Measurements from ENCODE around the gene KIAA1549. TPM values are rescaled to one million over a fixed set of nuclear protein-coding genes. Genes with fewer than 3 reads are reported as not detected.

The KIAA1549 gene
- total and polyA plus RNA-seq, 4 donors, result 0.83 to 5.8 (median 3.6) TPM

DNA sequence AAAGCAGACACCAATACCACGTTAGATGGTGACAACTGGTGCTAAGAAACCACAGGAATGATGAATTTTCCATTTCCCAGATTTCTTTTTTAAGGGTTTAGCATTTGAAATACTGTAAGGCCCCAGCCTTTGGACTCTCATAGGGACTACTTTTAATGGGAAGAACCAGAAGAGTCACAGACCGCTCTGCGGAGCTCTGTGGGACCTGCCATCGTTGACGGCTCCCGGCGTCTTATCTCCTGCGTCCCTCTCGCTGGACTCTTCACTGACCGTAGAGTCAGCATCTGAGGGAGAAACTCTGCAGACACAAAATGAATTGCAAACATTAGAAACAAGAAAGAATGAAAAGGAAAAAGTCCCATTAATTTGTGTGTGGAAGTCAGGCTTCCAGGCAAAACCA is 101.8 kb downstream of the KIAA1549 start:
- Histone ChIP-seq H3K36me3 (ENCODE audit: control insufficient read depth in 4 of 4, insufficient read depth in 4 of 4, low read length in 4 of 4) (peaks cover 2 to 6% (median 2%) of the 10 kb centered on the region in 4 donors), H3K4me3 (no peak overlapping the region), H3K9me3 (ENCODE audit: control insufficient read depth in 4 of 4, insufficient read depth in 3 of 4, low read length in 3 of 4) (no peaks in the 10 kb centered on the region), H3K27ac (ENCODE audit: low read depth in 1 of 2, low read length in 1 of 2) (no peak overlapping the region), H3K9ac (ENCODE audit: insufficient read depth in 1 of 2, low read length in 2 of 2) (no peak overlapping the region), H3K27me3 (ENCODE audit: control insufficient read depth in 3 of 3, insufficient read depth in 3 of 3, low read length in 2 of 3) (no peaks in the 10 kb centered on the region), H3K4me1 (ENCODE audit: control insufficient read depth in 5 of 5, insufficient read depth in 5 of 5, low read length in 5 of 5) (no peaks in the 10 kb centered on the region)
- no peak for ATAC-seq (ENCODE audit: insufficient read depth, low FRiP score)
- WGBS, 2 donors, result 91 to 97% methylated on average over 10 of the region's 10 CpGs
- TF ChIP-seq, protein P1, sequence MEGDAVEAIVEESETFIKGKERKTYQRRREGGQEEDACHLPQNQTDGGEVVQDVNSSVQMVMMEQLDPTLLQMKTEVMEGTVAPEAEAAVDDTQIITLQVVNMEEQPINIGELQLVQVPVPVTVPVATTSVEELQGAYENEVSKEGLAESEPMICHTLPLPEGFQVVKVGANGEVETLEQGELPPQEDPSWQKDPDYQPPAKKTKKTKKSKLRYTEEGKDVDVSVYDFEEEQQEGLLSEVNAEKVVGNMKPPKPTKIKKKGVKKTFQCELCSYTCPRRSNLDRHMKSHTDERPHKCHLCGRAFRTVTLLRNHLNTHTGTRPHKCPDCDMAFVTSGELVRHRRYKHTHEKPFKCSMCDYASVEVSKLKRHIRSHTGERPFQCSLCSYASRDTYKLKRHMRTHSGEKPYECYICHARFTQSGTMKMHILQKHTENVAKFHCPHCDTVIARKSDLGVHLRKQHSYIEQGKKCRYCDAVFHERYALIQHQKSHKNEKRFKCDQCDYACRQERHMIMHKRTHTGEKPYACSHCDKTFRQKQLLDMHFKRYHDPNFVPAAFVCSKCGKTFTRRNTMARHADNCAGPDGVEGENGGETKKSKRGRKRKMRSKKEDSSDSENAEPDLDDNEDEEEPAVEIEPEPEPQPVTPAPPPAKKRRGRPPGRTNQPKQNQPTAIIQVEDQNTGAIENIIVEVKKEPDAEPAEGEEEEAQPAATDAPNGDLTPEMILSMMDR (IDR thresholded peaks at IDR 0.05; ENCODE audit: control extremely low read depth, extremely low read depth), result no peak
- no peak for DNase-seq

DNA sequence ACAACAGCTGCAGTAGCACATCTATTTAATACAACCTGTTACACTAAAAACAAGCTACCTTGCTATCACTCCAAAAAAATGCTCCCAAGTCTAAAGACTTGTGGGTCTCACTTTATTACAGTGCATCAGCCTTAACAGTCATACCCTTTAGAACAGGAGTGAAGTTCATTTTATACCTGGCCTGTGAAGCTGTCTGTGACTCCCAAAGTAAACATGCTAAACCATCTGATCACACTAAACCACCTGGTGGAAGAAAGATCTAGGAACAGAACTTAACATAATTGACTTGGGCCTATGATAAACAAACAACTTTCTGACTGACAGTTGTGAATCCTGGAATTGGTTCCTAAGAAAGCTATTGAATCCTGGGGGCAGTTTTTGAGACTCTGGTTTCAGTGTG is 102.3 kb downstream of the KIAA1549 start:
- H3K36me3 ChIP-seq (ENCODE audit: control insufficient read depth in 4 of 4, insufficient read depth in 4 of 4, low read length in 4 of 4), result peaks cover 2 to 6% (median 2%) of the 10 kb centered on the region in 4 donors
- DNase-seq (no peak), ATAC-seq (ENCODE audit: insufficient read depth, low FRiP score) (no peak)
- no peak overlapping the region for H3K27ac ChIP-seq (ENCODE audit: low read depth in 1 of 2, low read length in 1 of 2)
- no peak overlapping the region for H3K4me3 ChIP-seq
- TF ChIP-seq, protein P1 (IDR thresholded peaks at IDR 0.05; ENCODE audit: control extremely low read depth, extremely low read depth), result no peak
- H3K4me1 ChIP-seq (ENCODE audit: control insufficient read depth in 5 of 5, insufficient read depth in 5 of 5, low read length in 5 of 5), result no peaks in the 10 kb centered on the region
- H3K9me3 ChIP-seq (ENCODE audit: control insufficient read depth in 4 of 4, insufficient read depth in 3 of 4, low read length in 3 of 4), result no peaks in the 10 kb centered on the region
- H3K9ac ChIP-seq (ENCODE audit: insufficient read depth in 1 of 2, low read length in 2 of 2), result no peak overlapping the region
- no peaks in the 10 kb centered on the region for H3K27me3 ChIP-seq (ENCODE audit: control insufficient read depth in 3 of 3, insufficient read depth in 3 of 3, low read length in 2 of 3)

DNA sequence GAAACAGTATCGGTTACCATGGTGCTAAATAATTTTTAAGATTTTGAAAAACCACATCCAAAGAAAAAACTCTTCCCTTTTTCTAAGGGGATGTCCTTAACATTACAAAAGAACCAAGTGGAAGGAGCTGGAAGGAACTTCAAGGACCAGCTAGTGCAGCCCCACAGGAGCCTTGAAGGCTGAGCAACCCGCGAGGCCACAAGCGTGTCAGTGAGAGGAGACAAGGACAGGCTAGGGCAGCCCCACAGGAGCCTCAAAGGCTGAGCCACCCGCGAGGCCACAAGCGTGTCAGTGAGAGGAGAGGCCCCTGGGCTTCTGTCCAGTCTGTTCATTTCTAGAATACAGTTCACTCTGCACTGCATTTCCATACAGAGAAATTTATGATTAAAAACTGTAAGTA is 103.1 kb downstream of the KIAA1549 start:
- TF ChIP-seq, protein P1 (IDR thresholded peaks at IDR 0.05; ENCODE audit: control extremely low read depth, extremely low read depth), result no peak
- Histone ChIP-seq H3K9ac (ENCODE audit: insufficient read depth in 1 of 2, low read length in 2 of 2) (no peak overlapping the region), H3K27me3 (ENCODE audit: control insufficient read depth in 3 of 3, insufficient read depth in 3 of 3, low read length in 2 of 3) (no peaks in the 10 kb centered on the region), H3K36me3 (ENCODE audit: control insufficient read depth in 4 of 4, insufficient read depth in 4 of 4, low read length in 4 of 4) (peaks cover 2 to 6% (median 2%) of the 10 kb centered on the region in 4 donors), H3K9me3 (ENCODE audit: control insufficient read depth in 4 of 4, insufficient read depth in 3 of 4, low read length in 3 of 4) (no peaks in the 10 kb centered on the region), H3K4me3 (no peak overlapping the region), H3K27ac (ENCODE audit: low read depth in 1 of 2, low read length in 1 of 2) (no peak overlapping the region), H3K4me1 (ENCODE audit: control insufficient read depth in 5 of 5, insufficient read depth in 5 of 5, low read length in 5 of 5) (peaks cover 0 to 5% (median 0%) of the 10 kb centered on the region in 5 donors)
- ATAC-seq (ENCODE audit: insufficient read depth, low FRiP score) (no peak), DNase-seq (no peak)
- WGBS, 2 donors, result 89 to 93% methylated on average over 7 of the region's 7 CpGs

DNA sequence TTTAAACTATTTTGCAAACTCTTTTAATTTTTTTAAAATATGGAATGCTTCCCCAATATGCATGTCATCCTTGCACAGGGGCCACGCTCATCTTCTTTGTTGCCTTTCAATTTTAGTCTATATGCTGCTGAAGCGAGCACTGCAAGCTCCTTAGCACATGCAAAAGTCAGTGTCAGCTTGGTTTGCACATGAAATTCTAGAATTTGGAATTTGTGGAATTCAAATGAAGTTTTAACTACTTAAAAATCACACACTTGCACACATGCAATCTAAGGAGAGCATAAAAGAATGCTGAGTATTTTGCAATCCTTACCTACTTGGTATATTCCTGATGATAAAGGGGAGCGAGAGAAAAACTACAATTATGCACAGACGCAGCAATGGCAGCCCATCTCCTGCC is 104.9 kb downstream of the KIAA1549 start:
- H3K9ac ChIP-seq (ENCODE audit: insufficient read depth in 1 of 2, low read length in 2 of 2), result no peak overlapping the region
- no peak overlapping the region for H3K27ac ChIP-seq (ENCODE audit: low read depth in 1 of 2, low read length in 1 of 2)
- 92 to 93% methylated on average over 4 of the region's 4 CpGs for WGBS, 2 donors
- no peaks in the 10 kb centered on the region for H3K27me3 ChIP-seq (ENCODE audit: control insufficient read depth in 3 of 3, insufficient read depth in 3 of 3, low read length in 2 of 3)
- no peak for DNase-seq
- no peaks in the 10 kb centered on the region for H3K9me3 ChIP-seq (ENCODE audit: control insufficient read depth in 4 of 4, insufficient read depth in 3 of 4, low read length in 3 of 4)
- TF ChIP-seq, protein P1 (IDR thresholded peaks at IDR 0.05; ENCODE audit: control extremely low read depth, extremely low read depth), result no peak
- peaks cover 2 to 6% (median 4%) of the 10 kb centered on the region in 4 donors for H3K36me3 ChIP-seq (ENCODE audit: control insufficient read depth in 4 of 4, insufficient read depth in 4 of 4, low read length in 4 of 4)
- no peak for ATAC-seq (ENCODE audit: insufficient read depth, low FRiP score)
- H3K4me1 ChIP-seq (ENCODE audit: control insufficient read depth in 5 of 5, insufficient read depth in 5 of 5, low read length in 5 of 5), result peaks cover 0 to 5% (median 0%) of the 10 kb centered on the region in 5 donors
- no peak overlapping the region for H3K4me3 ChIP-seq
